ENCODE data around the gene LPIN1. TPM values are rescaled to one million over a fixed set of nuclear protein-coding genes. Genes with fewer than 3 reads are reported as not detected.

The LPIN1 gene
- total RNA-seq, 1 experiment from 2014 or later, result 4.4 TPM

GRCh38 chr2:11829947-11830707 is 83.7 kb downstream of the LPIN1 start:
- H2BK20ac ChIP-seq (ENCODE audit: low read depth, low read length, poor library complexity, severe bottlenecking), result no peak overlapping the region
- no peak overlapping the region for H2BK5ac ChIP-seq (ENCODE audit: insufficient read length, low read length)
- no peak overlapping the region for H3K56ac ChIP-seq (ENCODE audit: insufficient read length, low read depth, low read length)
- H3K9ac ChIP-seq (ENCODE audit: extremely low read depth, insufficient read length, low read length), result no peak overlapping the region
- peaks cover 8% of the 10 kb centered on the region; the same call in 1 of the 2 replicates for H3K4me1 ChIP-seq (ENCODE audit: insufficient read depth, low read length)
- peak overlapping the region; percentile 75 for H3K27ac ChIP-seq (ENCODE audit: insufficient read length, low read depth, low read length)
- H3K79me1 ChIP-seq (ENCODE audit: insufficient read depth, low read depth, low read length, poor library complexity, severe bottlenecking), result no peaks in the 10 kb centered on the region
- no peak overlapping the region for H2BK120ac ChIP-seq (ENCODE audit: low read depth, low read length, poor library complexity, severe bottlenecking)
- H3K9me3 ChIP-seq (ENCODE audit: control insufficient read depth, low read depth, low read length), result no peaks in the 10 kb centered on the region
- H3T11ph ChIP-seq (ENCODE audit: low read length), result no peak overlapping the region
- 0 out of 7 replicates have a peak, but pooled peaks cover 0 to 2% (median 0%) of the 10 kb centered on the region in 3 experiments for H3K36me3 Mint-ChIP-seq (ENCODE audit: insufficient read depth in 1 of 3, low read depth in 3 of 3)
- H4K8ac ChIP-seq (replicated peaks; ENCODE audit: insufficient read length, low read depth, low read length), result peak overlapping the region; percentile 15
- no peak overlapping the region for H2BK15ac ChIP-seq (ENCODE audit: low read depth, low read length)
- H3K14ac ChIP-seq (ENCODE audit: insufficient read depth, low read length), result peak overlapping the region; percentile 42
- H3K4me3 Mint-ChIP-seq, result peak overlapping the region; percentile 31 to 36; a peak in 3 of 5 replicates
- peak overlapping the region; percentile 2 for H2AFZ ChIP-seq (ENCODE audit: low read length)
- no peak overlapping the region for H2BK12ac ChIP-seq (ENCODE audit: insufficient read length, low read depth, low read length)
- no peak overlapping the region for H3K4ac ChIP-seq (ENCODE audit: low read depth, low read length)
- peaks cover 3% of the 10 kb centered on the region for H3K23me2 ChIP-seq (ENCODE audit: insufficient read length, low read depth, low read length, poor library complexity, severe bottlenecking)
- peak overlapping the region; percentile 38 for H3K18ac ChIP-seq (ENCODE audit: insufficient read length, low read depth, low read length)
- peaks cover 16 to 25% of the 10 kb centered on the region in 2 experiments for H3K4me1 Mint-ChIP-seq
- H3K23ac ChIP-seq (ENCODE audit: insufficient read length, low read depth, low read length), result no peak overlapping the region
- H4K91ac ChIP-seq (ENCODE audit: insufficient read length, low read depth, low read length), result no peak overlapping the region
- no peaks in the 10 kb centered on the region for H4K20me1 ChIP-seq (ENCODE audit: control insufficient read depth, insufficient read depth, insufficient read length)
- peak; percentile 57 for TF ChIP-seq CTCF (conservative IDR thresholded peaks at IDR 0.05)
- H3K27me3 Mint-ChIP-seq (ENCODE audit: low read depth), result no peaks in the 10 kb centered on the region; the same call in 1 of the 2 replicates
- no peaks in the 10 kb centered on the region for H3K79me2 ChIP-seq (ENCODE audit: insufficient read depth, low read length)
- H3K9me3 Mint-ChIP-seq, result peaks cover 0 to 2% of the 10 kb centered on the region in 2 experiments; a peak in 3 of 5 replicates
- H3K27me3 ChIP-seq (ENCODE audit: insufficient read depth, low read length), result no peaks in the 10 kb centered on the region
- H3K4me2 ChIP-seq (ENCODE audit: insufficient read depth, insufficient read length, low read length), result peak overlapping the region; percentile 30
- no peak overlapping the region for H4K5ac ChIP-seq (ENCODE audit: insufficient read length, low read depth, low read length)
- DNase-seq, result peak; percentile 90
- no peak overlapping the region for H2AK5ac ChIP-seq (ENCODE audit: insufficient read length, low read length)
- H3K27ac Mint-ChIP-seq, result peak overlapping the region; percentile 81 to 96 (median 88)
- WGBS (ENCODE audit: extremely low coverage, insufficient read length, low lambda C conversion rate), result no CpG with 5 or more reads among the region's 17 CpGs

Measured in H9 (cell line).